Endothelial cell of umbilical vein (primary cell): ENCODE results near the gene LIPF. TPM values are rescaled to one million over a fixed set of nuclear protein-coding genes. Genes with fewer than 3 reads are reported as not detected.

Experiments
- BruUV-seq: library from RNA; stranded (reverse); fragments of 400-500 nt; replicated peaks from 2 replicates; lab custom pipeline; 2021; lab: Mats Ljungman, UMichigan
- CTCF ChIA-PET: fragments of 300-600, 350-600 bp; sonication (Branson Sonifier 250); formaldehyde crosslinking; loops from one replicate; lab custom pipeline; 2021; ENCODE audit warnings: antibody characterized with exemption, inconsistent platforms; lab: Charles Lee
- POLR2A ChIA-PET: fragments of 300-600, 350-600 bp; sonication (Branson Sonifier 250); formaldehyde crosslinking; loops from one replicate; lab custom pipeline; 2021; ENCODE audit warnings: antibody characterized with exemption, inconsistent platforms; lab: Charles Lee
- DNase-seq: peaks from one replicate; pipeline ENCODE4 v3.0.0-alpha.2; 2011; ENCODE audit warnings: low read depth, low spot score
- FAIRE-seq: peaks from 2 replicates; lab custom pipeline; 2011; peaks lifted over from hg19 to GRCh38; lab: Jason Lieb, UNC
- H2AFZ ChIP-seq: 2 replicates; pipeline ENCODE4 v1.6.0; 2012; ENCODE audit warnings: low read depth, low read length, control low read depth, inconsistent platforms
- H3K27ac ChIP-seq: 2 replicates; pipeline ENCODE4 v1.5.1; 2011; ENCODE audit warnings: low read depth, mild to moderate bottlenecking, control low read depth, low read length, moderate library complexity; ENCODE audit not compliant: insufficient read depth
- H3K27me3 ChIP-seq, 2 experiments: 2 replicates each; pipeline versions ENCODE4 v1.6.0 to v1.6.1; 2011; ENCODE audit warnings: low read length in 2 of 2, mixed read lengths in 1 of 2; ENCODE audit not compliant: control insufficient read depth in 2 of 2, insufficient read depth in 2 of 2
- H3K36me3 ChIP-seq, 2 experiments: 2 replicates in 1 of 2; 3 replicates in 1 of 2; pipeline ENCODE4 v1.5.1; 2011; ENCODE audit warnings: low read length in 2 of 2, mild to moderate bottlenecking in 1 of 2, moderate library complexity in 1 of 2; ENCODE audit not compliant: control insufficient read depth in 2 of 2, insufficient read depth in 2 of 2; ENCODE audit errors: extremely low read depth in 1 of 2
- H3K4me1 ChIP-seq: 3 replicates; pipeline ENCODE4 v1.5.1; 2011; ENCODE audit warnings: mild to moderate bottlenecking, low read length; ENCODE audit not compliant: control insufficient read depth, insufficient read depth; ENCODE audit errors: extremely low read depth
- H3K4me2 ChIP-seq: 2 replicates; pipeline ENCODE4 v1.6.1; 2011; ENCODE audit warnings: low read length, control low read depth, mixed read lengths; ENCODE audit not compliant: insufficient read depth
- H3K4me3 ChIP-seq, 3 experiments: fragments of 200-600 bp in 1 of 3; sonication (generic), shearing (Covaris generic) in 1 of 3; replicated peaks in 1 of 3; 2 replicates each; pipeline ENCODE4 v1.5.1; 2011 to 2016; ENCODE audit warnings: control low read depth in 3 of 3, low read length in 3 of 3, mild to moderate bottlenecking in 2 of 3, inconsistent platforms in 1 of 3, low read depth in 1 of 3, moderate library complexity in 1 of 3; ENCODE audit not compliant: insufficient read depth in 1 of 3
- H3K79me2 ChIP-seq: 2 replicates; pipeline ENCODE4 v1.6.0; 2012; ENCODE audit warnings: low read length, inconsistent platforms; ENCODE audit not compliant: control insufficient read depth, insufficient read depth
- H3K9ac ChIP-seq: replicated peaks from 2 replicates; pipeline ENCODE3; 2011; ENCODE audit warnings: low read length, control low read depth; ENCODE audit not compliant: insufficient read depth; ENCODE audit errors: extremely low read depth
- H3K9me1 ChIP-seq: replicated peaks from 3 replicates; pipeline ENCODE4 v1.6.0; 2011; ENCODE audit warnings: mild to moderate bottlenecking, low read length; ENCODE audit not compliant: control insufficient read depth, insufficient read depth; ENCODE audit errors: extremely low read depth
- H3K9me3 ChIP-seq: replicated peaks from 2 replicates; pipeline ENCODE4 v1.5.1; 2012; ENCODE audit warnings: low read length, inconsistent platforms; ENCODE audit not compliant: control insufficient read depth, insufficient read depth
- H4K20me1 ChIP-seq: replicated peaks from 2 replicates; pipeline ENCODE3; 2011; ENCODE audit warnings: mild to moderate bottlenecking, low read length; ENCODE audit not compliant: control insufficient read depth, insufficient read depth; ENCODE audit errors: extremely low read depth
- CTCF ChIP-seq, 2 donors: IDR thresholded peaks; 1 replicate in 1 of 2; 2 replicates in 1 of 2; pipeline ENCODE4 v1.5.1; 2011; ENCODE audit warnings: low read length in 2 of 2, mild to moderate bottlenecking in 2 of 2, moderate library complexity in 2 of 2, control low read depth in 1 of 2, inconsistent platforms in 1 of 2, low read depth in 1 of 2; ENCODE audit not compliant: insufficient read depth in 1 of 2; ENCODE audit errors: extremely low read depth in 1 of 2
- EZH2 ChIP-seq: IDR thresholded peaks from 2 replicates; pipeline ENCODE4 v1.6.1; 2012; ENCODE audit warnings: borderline replicate concordance, low read depth, mild to moderate bottlenecking, moderate library complexity, low read length, inconsistent platforms; ENCODE audit not compliant: severe bottlenecking
- FOS ChIP-seq: IDR thresholded peaks from 2 replicates; pipeline ENCODE4 v1.6.1; 2011; ENCODE audit warnings: mild to moderate bottlenecking, low read length, moderate library complexity, borderline replicate concordance; ENCODE audit not compliant: insufficient read depth
- GATA2 ChIP-seq: IDR thresholded peaks from 2 replicates; pipeline ENCODE4 v1.7.0; 2011; ENCODE audit warnings: low read depth, mild to moderate bottlenecking, moderate library complexity, mixed read lengths, low read length; ENCODE audit not compliant: insufficient read length, insufficient read depth
- JUN ChIP-seq: IDR thresholded peaks from 2 replicates; pipeline ENCODE4 v1.6.1; 2011; ENCODE audit warnings: borderline replicate concordance, low read depth; ENCODE audit not compliant: insufficient read length, insufficient read depth
- MAX ChIP-seq: IDR thresholded peaks from 2 replicates; pipeline ENCODE4 v1.6.1; 2011; ENCODE audit not compliant: insufficient read depth, insufficient read length
- MYC ChIP-seq: IDR thresholded peaks from one replicate; pipeline ENCODE4 v1.6.1; 2011; ENCODE audit warnings: mild to moderate bottlenecking, low read depth, low read length
- POLR2A ChIP-seq: IDR thresholded peaks from 2 replicates; pipeline ENCODE4 v1.6.1; 2012; ENCODE audit warnings: low read depth, mild to moderate bottlenecking, control low read depth, low read length
- POLR2AphosphoS5 ChIP-seq: IDR thresholded peaks from 2 replicates; pipeline ENCODE4 v1.6.1; 2012; ENCODE audit warnings: low read depth, mild to moderate bottlenecking, control low read depth, low read length, moderate library complexity; ENCODE audit not compliant: insufficient read depth
- dilution Hi-C: fragments of 300-500 bp; cut with MboI; formaldehyde crosslinking; loops from one replicate; pipeline ENCODE4 v1.15.0; 2019; ENCODE audit warnings: low sequenced_read_pairs; ENCODE audit not compliant: extremely low pct_ligation_motif_present
- intact Hi-C: fragments of 100-400 bp; cut with micrococcal nuclease; formaldehyde crosslinking; loops from one replicate; pipeline ENCODE4 v1.10.0; 2022
- polyA plus RNA-seq, 4 experiments: library from polyadenylated mRNA; depleted of rRNA in 3 of 4; stranded (reverse) in 3 of 4; unstranded in 1 of 4; fragments of >200 nt; gene quantifications; 2 replicates each; pipeline versions ENCODE4 v1.2.1 to v1.2.3, GENCODE V29; 2011 to 2012; ENCODE audit warnings: missing spikeins in 1 of 4
- total RNA-seq: library from RNA; stranded (reverse); gene quantifications from 2 replicates; pipeline ENCODE4 v1.2.3, GENCODE V29; 2021

LIPF gene
- total and polyA plus RNA-seq, 2 donors (not counting 3 experiments of a cell fraction or from before 2014, with no cell fraction given) = not detected

GRCh38 chr10:88620441-88620840 is 43.8 kb upstream of the LIPF start:
- Histone ChIP-seq H3K79me2 (no peaks in the 10 kb centered on the region), H3K36me3 (no peaks in the 10 kb centered on the region), H3K4me1 (no peaks in the 10 kb centered on the region), H3K9ac (no peak overlapping the region), H3K4me2 (no peak overlapping the region), H3K9me1 (no peaks in the 10 kb centered on the region), H3K4me3 (no peak overlapping the region), H4K20me1 (no peaks in the 10 kb centered on the region), H3K27ac (no peak overlapping the region), H3K9me3 (no peaks in the 10 kb centered on the region), H3K27me3 (no peaks in the 10 kb centered on the region), H2AFZ (no peak overlapping the region)
- ChIA-PET POLR2A (no interaction called here), CTCF (interaction anchor here (0.5 to 2.9 kb wide), 3 partner anchors 37 to 945 kb away, joined by 3 to 8 read pairs (median 3); partner anchors contain the start of gene RNLS)
- dilution Hi-C loops (no loop called here), intact Hi-C loops (loop anchor here (5.0 kb wide), 1 partner anchor 1272 kb away; no protein-coding TSS in a partner anchor)
- FAIRE-seq (no peak), DNase-seq (no peak)
- no TSS peak for BruUV-seq
- TF ChIP-seq CTCF (IDR thresholded peaks at IDR 0.05; ENCODE audit: extremely low read depth in 1 of 2, insufficient read depth in 1 of 2, low read depth in 1 of 2, low read length in 2 of 2) (no peak), FOS (no peak), JUN (no peak), POLR2A (no peak), MYC (no peak), EZH2 (no peak), MAX (no peak), POLR2AphosphoS5 (no peak), GATA2 (no peak)
